NCI-H1930 (cell line): ENCODE data around the gene PCDHGB3.
"Not testable (repeated sequence)": the region's sequence is repeated elsewhere in the genome, so short reads cannot be mapped to it uniquely, and the experiment has no call there.

Experiments
- DNase-seq, 2 experiments: peaks; one replicate each; lab custom pipeline; 2025; lab: John Stamatoyannopoulos, UW

PCDHGB3 gene

GRCh38 chr5:141369994-141370848, at the start of gene PCDHGB3:
PCDHGB3 (plus strand) TSS chr5:141370242; CDS start chr5:141370395, 153 bp downstream.
- DNase-seq = no peak

- DNase-seq = no peak
These were observed 47.8 kb upstream of the PCDHGB3 start for GRCh38 chr5:141322261-141322660.

- peak; percentile 21 to 61 for DNase-seq
These were observed 43.8 kb upstream of the PCDHGB3 start for GRCh38 chr5:141326088-141326854.

- DNase-seq = no peak
These were observed 41.8 kb upstream of the PCDHGB3 start for GRCh38 chr5:141328231-141328630.

- no peak for DNase-seq
These were observed 39.6 kb upstream of the PCDHGB3 start, which contains the start of gene PCDHGA1 for GRCh38 chr5:141330299-141331080. PCDHGA1 (plus strand) TSS chr5:141330514.

GRCh38 chr5:141332571-141332970, 37.5 kb upstream of the PCDHGB3 start:
- DNase-seq = not testable (repeated sequence)

- no peak for DNase-seq
These were observed 31.3 kb upstream of the PCDHGB3 start, which contains the start of gene PCDHGA2 for GRCh38 chr5:141338538-141339306. PCDHGA2 (plus strand) TSS chr5:141338760.

- DNase-seq = not testable (repeated sequence)
These were observed 29.2 kb upstream of the PCDHGB3 start for GRCh38 chr5:141340781-141341354.

GRCh38 chr5:141342773-141343172, 27.3 kb upstream of the PCDHGB3 start:
- DNase-seq = no peak

GRCh38 chr5:141343242-141343952, 26.6 kb upstream of the PCDHGB3 start, which contains the start of gene PCDHGA3:
PCDHGA3 (plus strand) TSS chr5:141343829; CDS start chr5:141344034, 205 bp downstream.
- no peak for DNase-seq

- no peak for DNase-seq
These were observed 26.0 kb upstream of the PCDHGB3 start for GRCh38 chr5:141343953-141344463.

- no peak for DNase-seq
These were observed 24.7 kb upstream of the PCDHGB3 start for GRCh38 chr5:141345327-141345726.

GRCh38 chr5:141346017-141346416, 24.0 kb upstream of the PCDHGB3 start:
- DNase-seq = not testable (repeated sequence)

GRCh38 chr5:141349917-141350619, 20.0 kb upstream of the PCDHGB3 start, which contains the start of gene PCDHGB1:
PCDHGB1 (plus strand) TSS chr5:141350099; CDS start chr5:141350261, 162 bp downstream.
- peak; percentile 64 to 72 for DNase-seq

GRCh38 chr5:141351591-141351990, 18.5 kb upstream of the PCDHGB3 start:
- no peak for DNase-seq

- no peak for DNase-seq
These were observed 15.1 kb upstream of the PCDHGB3 start, which contains the start of gene PCDHGA4 for GRCh38 chr5:141354900-141355469. PCDHGA4 (plus strand) TSS chr5:141355021; CDS start chr5:141355108, 87 bp downstream.

- DNase-seq = no peak
These were observed 14.4 kb upstream of the PCDHGB3 start for GRCh38 chr5:141355641-141356040.

GRCh38 chr5:141356133-141356532, 13.9 kb upstream of the PCDHGB3 start:
- no peak for DNase-seq

- no peak for DNase-seq
These were observed 13.1 kb upstream of the PCDHGB3 start for GRCh38 chr5:141356950-141357349.
